HepG2 (cell line): ENCODE measurements around the gene CNTNAP1. TPM values are rescaled to one million over a fixed set of nuclear protein-coding genes. Genes with fewer than 3 reads are reported as not detected.
"Not testable (repeated sequence)": the region's sequence is repeated elsewhere in the genome, so short reads cannot be mapped to it uniquely, and the experiment has no call there.

ENCODE experiments used
- ATAC-seq: fragments of 200-7000 bp; cut with Tn5 transposase; 3 replicates; pipeline ENCODE4 v1.9.1; 2020; ENCODE audit warnings: mild to moderate bottlenecking, moderate library complexity
- BruUV-seq: library from RNA; stranded (reverse); fragments of 400-500 nt; replicated peaks from 2 replicates; lab custom pipeline; 2021; lab: Mats Ljungman, UMichigan
- CTCF ChIA-PET: fragments of 300-600 bp; formaldehyde crosslinking; extraction: SDS; loops from one replicate; lab custom pipeline; 2021; ENCODE audit warnings: low total read pairs, inconsistent platforms, low intra/inter-chr PET ratio; lab: Yijun Ruan, JAX
- POLR2A ChIA-PET: fragments of 350-600 bp; sonication (Branson Sonifier 250); formaldehyde crosslinking; loops from one replicate; lab custom pipeline; 2020; ENCODE audit warnings: antibody characterized with exemption, inconsistent platforms; lab: Yijun Ruan, JAX
- DNase-seq: peaks from one replicate; pipeline ENCODE4 v3.0.0-alpha.2; 2015; ENCODE audit warnings: low spot score
- FAIRE-seq: peaks from 3 replicates; lab custom pipeline; 2011; peaks lifted over from hg19 to GRCh38; lab: Jason Lieb, UNC
- H2AFZ ChIP-seq: one replicate; pipeline ENCODE4 v1.6.1; 2011; ENCODE audit warnings: low read length, inconsistent platforms
- H3K27ac ChIP-seq: fragments of 300-600 bp; 3 replicates; pipeline ENCODE4 v1.8.0; 2011; ENCODE audit warnings: mixed run types, mild to moderate bottlenecking, mixed read lengths, low read length, inconsistent platforms; ENCODE audit not compliant: insufficient read depth; ENCODE audit errors: extremely low read length
- H3K27me3 ChIP-seq, 2 experiments: fragments of 200-600 bp in 1 of 2; 2 replicates in 1 of 2; 3 replicates in 1 of 2; pipeline versions ENCODE4 v1.6.0 to v1.8.0; 2011; ENCODE audit warnings: low read length in 2 of 2, mild to moderate bottlenecking in 2 of 2, moderate library complexity in 2 of 2, inconsistent platforms in 1 of 2; ENCODE audit not compliant: insufficient read depth in 2 of 2, control insufficient read depth in 1 of 2
- H3K36me3 ChIP-seq, 2 experiments: fragments of 200-600 bp in 1 of 2; replicated peaks in 1 of 2; 2 replicates in 1 of 2; 3 replicates in 1 of 2; pipeline versions ENCODE4 v1.5.1 to v1.8.0; 2011; ENCODE audit warnings: low read length in 2 of 2, inconsistent platforms in 1 of 2; ENCODE audit not compliant: insufficient read depth in 2 of 2, control insufficient read depth in 1 of 2
- H3K4me1 ChIP-seq: 2 replicates; pipeline ENCODE4 v1.5.1; 2012; ENCODE audit warnings: low read length, inconsistent platforms; ENCODE audit not compliant: insufficient read depth
- H3K4me2 ChIP-seq: 2 replicates; pipeline ENCODE4 v1.6.0; 2011; ENCODE audit warnings: low read depth, low read length, inconsistent platforms
- H3K4me3 ChIP-seq, 3 experiments: fragments of 200-600 bp in 1 of 3; sonication (generic), shearing (Covaris generic) in 1 of 3; replicated peaks in 1 of 3; 2 replicates each; pipeline ENCODE4 v1.5.1; 2011 to 2016; ENCODE audit warnings: low read length in 3 of 3, inconsistent platforms in 2 of 3, low read depth in 2 of 3, mild to moderate bottlenecking in 2 of 3, control low read depth in 1 of 3, mixed read lengths in 1 of 3; ENCODE audit not compliant: insufficient read depth in 1 of 3
- H3K79me2 ChIP-seq: one replicate; pipeline ENCODE4 v1.6.1; 2011; ENCODE audit warnings: low read length, inconsistent platforms; ENCODE audit not compliant: insufficient read depth
- H3K9ac ChIP-seq: 2 replicates; pipeline ENCODE4 v1.6.0; 2011; ENCODE audit warnings: mild to moderate bottlenecking, low read depth, low read length, inconsistent platforms; ENCODE audit not compliant: insufficient read depth
- H3K9me3 ChIP-seq: 2 replicates; pipeline ENCODE4 v1.5.1; 2012; ENCODE audit warnings: mild to moderate bottlenecking, low read length
- H4K20me1 ChIP-seq: 2 replicates; pipeline ENCODE4 v1.6.0; 2011; ENCODE audit warnings: inconsistent platforms, mild to moderate bottlenecking, low read length, moderate library complexity; ENCODE audit not compliant: insufficient read depth
- ATAD3A ChIP-seq: sonication (generic); formaldehyde crosslinking; IDR thresholded peaks from 2 replicates; pipeline ENCODE4 v1.4.0; 2020; ENCODE audit warnings: missing genetic modification reagents
- FOSL2 ChIP-seq: sonication (generic); formaldehyde crosslinking; IDR thresholded peaks from 2 replicates; pipeline ENCODE4 v1.4.0; 2020; ENCODE audit warnings: missing genetic modification reagents
- GATAD1 ChIP-seq: IDR thresholded peaks from 2 replicates; pipeline ENCODE4 v1.6.1; 2016; ENCODE audit warnings: missing genetic modification reagents, missing compliant biosample characterization
- GLI4 ChIP-seq: sonication (generic); formaldehyde crosslinking; IDR thresholded peaks from 2 replicates; pipeline ENCODE4 v1.5.1; 2020; ENCODE audit warnings: missing genetic modification reagents, mild to moderate bottlenecking, moderate library complexity, borderline replicate concordance
- MTF2 ChIP-seq: sonication (generic); formaldehyde crosslinking; IDR thresholded peaks from 2 replicates; pipeline ENCODE4 v1.5.0; 2020; ENCODE audit warnings: missing genetic modification reagents, borderline replicate concordance
- PAF1 ChIP-seq: IDR thresholded peaks from 2 replicates; pipeline ENCODE4 v1.6.1; 2016; ENCODE audit warnings: missing genetic modification reagents, missing compliant biosample characterization
- POLR2A ChIP-seq, 2 experiments: IDR thresholded peaks; 2 replicates each; pipeline ENCODE4 v1.6.1; 2011; ENCODE audit warnings: low read depth in 2 of 2, low read length in 2 of 2, mild to moderate bottlenecking in 1 of 2, moderate library complexity in 1 of 2; ENCODE audit not compliant: insufficient read depth in 1 of 2
- POLR2AphosphoS2 ChIP-seq: IDR thresholded peaks from 2 replicates; pipeline ENCODE4 v1.6.1; 2011; ENCODE audit warnings: low read depth, low read length, improper control_type of control experiment
- PRPF4 ChIP-seq: fragments of 200-400 bp; formaldehyde crosslinking; IDR thresholded peaks from 2 replicates; pipeline ENCODE4 v1.6.1; 2016; ENCODE audit warnings: low read length, low read depth; ENCODE audit not compliant: poor library complexity, severe bottlenecking
- RBFOX2 ChIP-seq: fragments of 200-400 bp; formaldehyde crosslinking; IDR thresholded peaks from 2 replicates; pipeline ENCODE4 v1.6.1; 2017; ENCODE audit warnings: low read depth, mild to moderate bottlenecking, low read length
- SALL1 ChIP-seq: sonication (generic); formaldehyde crosslinking; IDR thresholded peaks from 2 replicates; pipeline ENCODE4 v1.8.0; 2022; ENCODE audit warnings: mild to moderate bottlenecking, missing genetic modification reagents
- SCMH1 ChIP-seq: sonication (generic); formaldehyde crosslinking; IDR thresholded peaks from 2 replicates; pipeline ENCODE4 v1.9.0; 2021; ENCODE audit warnings: missing genetic modification reagents, mild to moderate bottlenecking, borderline replicate concordance
- SOX13 ChIP-seq, 3 experiments: fragments of 450-650 bp in 1 of 3; sonication (generic) in 1 of 3; formaldehyde crosslinking in 1 of 3; IDR thresholded peaks in 2 of 3; conservative IDR thresholded peaks in 1 of 3; 2 replicates each; pipeline versions ENCODE4 v1.5.0 to v1.6.1; 2016 to 2020; ENCODE audit warnings: antibody characterized with exemption in 1 of 3, mild to moderate bottlenecking in 1 of 3, missing compliant biosample characterization in 1 of 3, missing genetic modification reagents in 1 of 3, moderate library complexity in 1 of 3
- ZNF33B ChIP-seq: sonication (generic); formaldehyde crosslinking; IDR thresholded peaks from 2 replicates; pipeline ENCODE4 v1.5.1; 2020; ENCODE audit warnings: mild to moderate bottlenecking, missing genetic modification reagents
- ZNF652 ChIP-seq: IDR thresholded peaks from 2 replicates; pipeline ENCODE4 v1.6.1; 2016; ENCODE audit warnings: low read depth, borderline replicate concordance
- ZNF674 ChIP-seq: sonication (generic); formaldehyde crosslinking; IDR thresholded peaks from 2 replicates; pipeline ENCODE4 v1.5.0; 2020; ENCODE audit warnings: low read depth, mild to moderate bottlenecking, missing genetic modification reagents
- WGBS: methylation state at CpG from one replicate; pipeline ENCODE4 v1.1.6; 2017; ENCODE audit warnings: low lambda C conversion rate; 5-methylcytosine and 5-hydroxymethylcytosine counted together
- in situ Hi-C: cut with HindIII; loops from 2 replicates; pipeline ENCODE4 v1.10.0; 2017; ENCODE audit warnings: low pct_unique_long_range_greater_than_20kb; ENCODE audit not compliant: extremely low pct_ligation_motif_present
- intact Hi-C: fragments of 100-400 bp; cut with micrococcal nuclease; formaldehyde crosslinking; loops from one replicate; pipeline ENCODE4 v1.10.0; 2022; ENCODE audit not compliant: unreplicated experiment
- polyA plus RNA-seq, 8 experiments: library from polyadenylated mRNA; depleted of rRNA in 3 of 8; stranded (reverse) in 7 of 8; unstranded in 1 of 8; fragments of >200 nt; fragmentation: Illumina TruSeq in 4 of 8; extraction: Trizol in 4 of 8; gene quantifications; 2 replicates each; pipeline versions ENCODE4 v1.2.1 to v1.2.3, GENCODE V29; 2011 to 2016; ENCODE audit warnings: low read depth in 4 of 8, missing spikeins in 1 of 8, mixed read lengths in 1 of 8; ENCODE audit not compliant: insufficient read depth in 1 of 8
- total RNA-seq, 5 experiments: library from RNA; depleted of rRNA; stranded (reverse); fragments of >200 nt; fragmentation: Illumina TruSeq; extraction: Trizol; gene quantifications; 2 replicates each; pipeline ENCODE4 v1.2.3, GENCODE V29; 2016; ENCODE audit warnings: low read depth in 1 of 5

CNTNAP1 gene
- total and polyA plus RNA-seq, 2 of the 13 experiments (the other 11 are each of a cell fraction or from before 2014, with no cell fraction given), result 4.5 to 7.7 TPM

DNA sequence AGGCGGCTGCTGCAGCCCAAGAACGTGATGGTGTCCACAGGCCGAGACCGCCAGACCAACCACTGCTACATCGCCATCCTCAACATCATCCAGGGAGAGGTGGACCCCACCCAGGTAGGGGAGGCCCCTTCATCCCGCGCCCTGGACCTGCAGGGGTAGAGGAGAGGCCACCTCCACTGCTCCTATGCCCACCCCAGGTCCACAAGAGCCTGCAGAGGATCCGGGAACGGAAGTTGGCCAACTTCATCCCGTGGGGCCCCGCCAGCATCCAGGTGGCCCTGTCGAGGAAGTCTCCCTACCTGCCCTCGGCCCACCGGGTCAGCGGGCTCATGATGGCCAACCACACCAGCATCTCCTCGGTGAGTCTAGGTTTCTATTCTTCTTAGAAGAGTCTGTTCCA is 16.2 kb upstream of the CNTNAP1 start:
- DNase-seq, H3K4me2 ChIP-seq, H3K4me3 ChIP-seq, H4K20me1 ChIP-seq, FAIRE-seq, H3K9ac ChIP-seq, H2AFZ ChIP-seq, H3K79me2 ChIP-seq, H3K27me3 ChIP-seq, ATAC-seq: not testable (repeated sequence)
- 99% methylated on average over 4 of the region's 16 CpGs for whole genome bisulfite sequencing
- peaks cover 29% of the 10 kb centered on the region for H3K4me1 ChIP-seq
- POLR2A ChIA-PET, result interaction anchor here (4.4 kb wide), 1 partner anchor 12 kb away, joined by 38 read pairs; the partner anchor contains the start of gene PLEKHH3
- TF ChIP-seq RBFOX2, result peak; percentile 43; the same call in 1 of the 2 replicates
- TF ChIP-seq, all 625 proteins: peak for 1; not testable (repeated sequence) for 624
- H3K27ac ChIP-seq, CTCF ChIA-PET, intact Hi-C loops, BruUV-seq, H3K9me3 ChIP-seq, in situ Hi-C loops: not testable (repeated sequence)
- peaks cover 12 to 53% of the 10 kb centered on the region in 2 experiments for H3K36me3 ChIP-seq

- FAIRE-seq (no peak), DNase-seq (peak; percentile 47), ATAC-seq (peak; percentile 26)
- no peaks in the 10 kb centered on the region for H3K79me2 ChIP-seq
- ChIA-PET CTCF (no interaction called here), POLR2A (interaction anchor here (0.8 to 4.4 kb wide), 7 partner anchors 8 to 100 kb away, joined by 3 to 38 read pairs (median 4); partner anchors contain the start of genes CNTNAP1, PLEKHH3 and TUBG2)
- in situ Hi-C loops (no loop called here), intact Hi-C loops (no loop called here)
- peaks cover 29% of the 10 kb centered on the region for H3K4me1 ChIP-seq
- H3K27me3 ChIP-seq, result no peaks in the 10 kb centered on the region
- H3K9me3 ChIP-seq, result no peaks in the 10 kb centered on the region
- no peak overlapping the region for H2AFZ ChIP-seq
- no peak overlapping the region for H3K9ac ChIP-seq
- 69% methylated on average over 7 of the region's 7 CpGs for WGBS
- peaks cover 9 to 57% of the 10 kb centered on the region in 2 experiments for H3K36me3 ChIP-seq
- no peaks in the 10 kb centered on the region for H4K20me1 ChIP-seq
- no peak overlapping the region for H3K4me2 ChIP-seq
- TSS peak; percentile 10 for BruUV-seq
- no peak overlapping the region for H3K4me3 ChIP-seq
- no peak overlapping the region for H3K27ac ChIP-seq
- TF ChIP-seq ZNF674 (CRISPR knock-in tag) (no peak), POLR2A (IDR thresholded peaks at IDR 0.05; ENCODE audit: insufficient read depth in 1 of 2, low read depth in 2 of 2, low read length in 2 of 2) (peak in 1 of 2 experiments; percentile 40; a peak in 1 of 4 replicates), POLR2AphosphoS2 (no peak), FOSL2 (CRISPR knock-in tag) (peak; percentile 78), ZNF33B (CRISPR knock-in tag) (no peak), ZNF652 (CRISPR knock-in tag) (peak; percentile 85), SOX13 (IDR thresholded peaks at IDR 0.05) (no peak), SOX13 (CRISPR knock-in tag; conservative IDR thresholded peaks at IDR 0.05 in 1 of 2, IDR thresholded peaks at IDR 0.05 in 1 of 2) (no peak), SALL1 (0 out of 2 replicates have a peak, but pooled peaks have one; percentile 30), MTF2 (CRISPR knock-in tag) (no peak), SCMH1 (no peak), ATAD3A (no peak), GATAD1 (CRISPR knock-in tag) (0 out of 2 replicates have a peak, but pooled peaks have one; percentile 9), GLI4 (no peak), PAF1 (peak; percentile 38; the same call in 1 of the 2 replicates), PRPF4 (no peak)
These were observed 15.0 kb upstream of the CNTNAP1 start for GRCh38 chr17:42667088-42667951.
